H9 (cell line): ENCODE measurements around the gene TENM3. TPM values are rescaled to one million over a fixed set of nuclear protein-coding genes. Genes with fewer than 3 reads are reported as not detected.

ENCODE experiments used
- DNase-seq: peaks from one replicate; pipeline ENCODE4 v3.0.0-alpha.2; 2017
- H2AFZ ChIP-seq: one replicate; pipeline ENCODE4 v1.6.1; 2013; ENCODE audit warnings: mild to moderate bottlenecking, low read length, control low read depth, moderate library complexity
- H2AK5ac ChIP-seq: 2 replicates; pipeline ENCODE4 v1.6.1; 2013; ENCODE audit warnings: low read length, control low read depth, mixed read lengths; ENCODE audit not compliant: insufficient read length
- H2BK120ac ChIP-seq: one replicate; pipeline ENCODE4 v1.6.1; 2013; ENCODE audit warnings: low read depth, mild to moderate bottlenecking, low read length, control low read depth, inconsistent platforms; ENCODE audit not compliant: poor library complexity, severe bottlenecking
- H2BK12ac ChIP-seq: 2 replicates; pipeline ENCODE4 v1.6.1; 2013; ENCODE audit warnings: low read length, control low read depth, mixed read lengths, low read depth; ENCODE audit not compliant: insufficient read length
- H2BK15ac ChIP-seq: 2 replicates; pipeline ENCODE4 v1.6.1; 2013; ENCODE audit warnings: low read depth, low read length, control low read depth
- H2BK20ac ChIP-seq: one replicate; pipeline ENCODE4 v1.6.1; 2013; ENCODE audit warnings: low read depth, mild to moderate bottlenecking, low read length, control low read depth, inconsistent platforms; ENCODE audit not compliant: poor library complexity, severe bottlenecking
- H2BK5ac ChIP-seq: 2 replicates; pipeline ENCODE4 v1.6.1; 2013; ENCODE audit warnings: low read length, control low read depth, mixed read lengths; ENCODE audit not compliant: insufficient read length
- H3K14ac ChIP-seq: 2 replicates; pipeline ENCODE4 v1.6.1; 2013; ENCODE audit warnings: low read length, control low read depth; ENCODE audit not compliant: insufficient read depth
- H3K18ac ChIP-seq: 2 replicates; pipeline ENCODE4 v1.6.1; 2013; ENCODE audit warnings: low read depth, mild to moderate bottlenecking, mixed read lengths, low read length, control low read depth; ENCODE audit not compliant: insufficient read length
- H3K23ac ChIP-seq: 2 replicates; pipeline ENCODE4 v1.6.1; 2013; ENCODE audit warnings: low read length, control low read depth, mixed read lengths, low read depth; ENCODE audit not compliant: insufficient read length
- H3K23me2 ChIP-seq: 2 replicates; pipeline ENCODE4 v1.6.1; 2013; ENCODE audit warnings: low read depth, mild to moderate bottlenecking, mixed read lengths, low read length, control low read depth; ENCODE audit not compliant: insufficient read length, poor library complexity, severe bottlenecking
- H3K27ac ChIP-seq: 2 replicates; pipeline ENCODE4 v1.5.1; 2013; ENCODE audit warnings: low read length, control low read depth, mixed read lengths, low read depth; ENCODE audit not compliant: insufficient read length
- H3K27me3 ChIP-seq: 2 replicates; pipeline ENCODE4 v1.6.1; 2013; ENCODE audit warnings: low read length, control low read depth, inconsistent platforms; ENCODE audit not compliant: insufficient read depth
- H3K4ac ChIP-seq: 2 replicates; pipeline ENCODE4 v1.6.1; 2013; ENCODE audit warnings: low read depth, mild to moderate bottlenecking, control low read depth, inconsistent platforms, low read length, moderate library complexity
- H3K4me1 ChIP-seq: 2 replicates; pipeline ENCODE4 v1.6.1; 2013; ENCODE audit warnings: low read length, control low read depth, inconsistent platforms; ENCODE audit not compliant: insufficient read depth
- H3K4me2 ChIP-seq: 2 replicates; pipeline ENCODE4 v1.6.1; 2013; ENCODE audit warnings: low read length, control low read depth, mixed read lengths; ENCODE audit not compliant: insufficient read length, insufficient read depth
- H3K56ac ChIP-seq: 2 replicates; pipeline ENCODE4 v1.6.1; 2013; ENCODE audit warnings: low read depth, mild to moderate bottlenecking, mixed read lengths, low read length, control low read depth; ENCODE audit not compliant: insufficient read length
- H3K79me1 ChIP-seq: 2 replicates; pipeline ENCODE4 v1.6.1; 2013; ENCODE audit warnings: low read depth, mild to moderate bottlenecking, moderate library complexity, low read length, control low read depth, inconsistent platforms; ENCODE audit not compliant: insufficient read depth, poor library complexity, severe bottlenecking
- H3K79me2 ChIP-seq: 2 replicates; pipeline ENCODE4 v1.6.1; 2013; ENCODE audit warnings: low read length, control low read depth, inconsistent platforms; ENCODE audit not compliant: insufficient read depth
- H3K9ac ChIP-seq: 2 replicates; pipeline ENCODE4 v1.6.1; 2013; ENCODE audit warnings: low read length, control low read depth, mixed read lengths; ENCODE audit not compliant: insufficient read length; ENCODE audit errors: extremely low read depth
- H3K9me3 ChIP-seq: one replicate; pipeline ENCODE4 v1.6.1; 2013; ENCODE audit warnings: low read depth, low read length, inconsistent platforms; ENCODE audit not compliant: control insufficient read depth
- H3T11ph ChIP-seq: one replicate; pipeline ENCODE4 v1.6.1; 2013; ENCODE audit warnings: mild to moderate bottlenecking, low read length, control low read depth, inconsistent platforms
- H4K20me1 ChIP-seq: one replicate; pipeline ENCODE4 v1.6.1; 2013; ENCODE audit not compliant: control insufficient read depth, insufficient read length, insufficient read depth
- H4K5ac ChIP-seq: 2 replicates; pipeline ENCODE4 v1.6.1; 2013; ENCODE audit warnings: low read depth, mild to moderate bottlenecking, mixed read lengths, low read length, control low read depth; ENCODE audit not compliant: insufficient read length
- H4K8ac ChIP-seq: replicated peaks from 2 replicates; pipeline ENCODE4 v1.6.1; 2013; ENCODE audit warnings: low read length, control low read depth, mixed read lengths, low read depth; ENCODE audit not compliant: insufficient read length
- H4K91ac ChIP-seq: 2 replicates; pipeline ENCODE4 v1.6.1; 2013; ENCODE audit warnings: low read depth, mild to moderate bottlenecking, moderate library complexity, mixed read lengths, low read length, control low read depth; ENCODE audit not compliant: insufficient read length
- H3K27ac Mint-ChIP-seq, 3 experiments: 2 replicates in 2 of 3; 3 replicates in 1 of 3; pipeline ENCODE4 v1.8.0; 2020 to 2021; ENCODE audit warnings: mixed read lengths in 3 of 3, mild to moderate bottlenecking in 1 of 3, moderate library complexity in 1 of 3
- H3K27me3 Mint-ChIP-seq: 2 replicates; pipeline ENCODE4 v1.8.0; 2021; ENCODE audit warnings: low read depth, mild to moderate bottlenecking, moderate library complexity, mixed read lengths
- H3K36me3 Mint-ChIP-seq, 3 experiments: 2 replicates in 2 of 3; 3 replicates in 1 of 3; pipeline ENCODE4 v1.8.0; 2020 to 2021; ENCODE audit warnings: low read depth in 3 of 3, mixed read lengths in 3 of 3; ENCODE audit not compliant: insufficient read depth in 1 of 3
- H3K4me1 Mint-ChIP-seq, 2 experiments: 2 replicates each; pipeline ENCODE4 v1.8.0; 2020; ENCODE audit warnings: mixed read lengths in 2 of 2
- H3K4me3 Mint-ChIP-seq, 2 experiments: 2 replicates in 1 of 2; 3 replicates in 1 of 2; pipeline ENCODE4 v1.8.0; 2020 to 2021; ENCODE audit warnings: mild to moderate bottlenecking in 2 of 2, mixed read lengths in 2 of 2, moderate library complexity in 1 of 2
- H3K9me3 Mint-ChIP-seq, 2 experiments: 2 replicates in 1 of 2; 3 replicates in 1 of 2; pipeline ENCODE4 v1.8.0; 2020; ENCODE audit warnings: mild to moderate bottlenecking in 2 of 2, mixed read lengths in 2 of 2, moderate library complexity in 1 of 2
- WGBS: extraction: QIAGEN DNeasy Blood & Tissue Kit; methylation state at CpG from one replicate; pipeline ENCODE4 v1.1.7; 2013; ENCODE audit warnings: missing lambda C conversion rate, low lambda C conversion rate, mixed read lengths; ENCODE audit not compliant: insufficient read length; ENCODE audit errors: extremely low coverage; 5-methylcytosine and 5-hydroxymethylcytosine counted together
- total RNA-seq: library from RNA; stranded (reverse); gene quantifications from 2 replicates; pipeline ENCODE4 v1.2.1, GENCODE V29; 2021
- TF ChIP-seq, protein P1 (sequence below): fragments of 200-600 bp; sonication (generic); conservative IDR thresholded peaks from 3 replicates; pipeline ENCODE4 v1.8.0; 2021; ENCODE audit warnings: antibody characterized with exemption, mild to moderate bottlenecking

The TENM3 gene
- total RNA-seq, 1 experiment from 2014 or later, result 49.6 TPM

DNA sequence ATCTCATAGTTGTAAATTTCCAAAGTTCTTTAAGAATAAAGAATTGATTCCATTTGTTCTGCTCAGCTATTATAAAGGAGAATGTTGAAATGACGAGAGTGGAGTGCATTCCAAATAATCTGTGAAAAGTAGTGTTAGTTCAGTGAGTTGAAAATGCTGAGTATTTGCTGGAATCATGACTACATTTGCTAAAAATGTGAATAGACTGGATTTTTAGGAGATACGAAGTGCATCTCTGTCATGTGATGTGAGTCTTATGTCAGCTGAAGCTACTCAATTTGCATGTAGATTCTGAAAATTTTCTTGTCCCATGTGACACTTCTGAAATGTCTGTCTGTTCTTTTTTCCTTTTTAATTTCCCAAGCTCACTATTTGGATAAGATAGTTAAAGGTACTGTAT lies 468.0 kb downstream of the TENM3 start:
- no peak overlapping the region for H3K56ac ChIP-seq
- H3K9ac ChIP-seq, result no peak overlapping the region
- no peak overlapping the region for H3K23ac ChIP-seq
- Mint-ChIP-seq H3K9me3 (peaks cover 0 to 3% of the 10 kb centered on the region in 2 experiments; a peak in 1 of 5 replicates), H3K4me3 (no peak overlapping the region), H3K27me3 (no peaks in the 10 kb centered on the region), H3K27ac (no peak overlapping the region), H3K4me1 (peaks cover 12 to 23% of the 10 kb centered on the region in 2 experiments), H3K36me3 (peaks cover 10 to 20% (median 12%) of the 10 kb centered on the region in 3 experiments)
- no peak overlapping the region for H2BK120ac ChIP-seq
- H4K8ac ChIP-seq, result no peak overlapping the region
- no peaks in the 10 kb centered on the region for H4K20me1 ChIP-seq
- WGBS, result no CpG with 5 or more reads among the region's 2 CpGs
- no peaks in the 10 kb centered on the region for H3K9me3 ChIP-seq
- H3K79me1 ChIP-seq, result no peaks in the 10 kb centered on the region
- H2BK15ac ChIP-seq, result no peak overlapping the region
- H2BK20ac ChIP-seq, result no peak overlapping the region
- H3T11ph ChIP-seq, result no peak overlapping the region
- TF ChIP-seq, protein P1, sequence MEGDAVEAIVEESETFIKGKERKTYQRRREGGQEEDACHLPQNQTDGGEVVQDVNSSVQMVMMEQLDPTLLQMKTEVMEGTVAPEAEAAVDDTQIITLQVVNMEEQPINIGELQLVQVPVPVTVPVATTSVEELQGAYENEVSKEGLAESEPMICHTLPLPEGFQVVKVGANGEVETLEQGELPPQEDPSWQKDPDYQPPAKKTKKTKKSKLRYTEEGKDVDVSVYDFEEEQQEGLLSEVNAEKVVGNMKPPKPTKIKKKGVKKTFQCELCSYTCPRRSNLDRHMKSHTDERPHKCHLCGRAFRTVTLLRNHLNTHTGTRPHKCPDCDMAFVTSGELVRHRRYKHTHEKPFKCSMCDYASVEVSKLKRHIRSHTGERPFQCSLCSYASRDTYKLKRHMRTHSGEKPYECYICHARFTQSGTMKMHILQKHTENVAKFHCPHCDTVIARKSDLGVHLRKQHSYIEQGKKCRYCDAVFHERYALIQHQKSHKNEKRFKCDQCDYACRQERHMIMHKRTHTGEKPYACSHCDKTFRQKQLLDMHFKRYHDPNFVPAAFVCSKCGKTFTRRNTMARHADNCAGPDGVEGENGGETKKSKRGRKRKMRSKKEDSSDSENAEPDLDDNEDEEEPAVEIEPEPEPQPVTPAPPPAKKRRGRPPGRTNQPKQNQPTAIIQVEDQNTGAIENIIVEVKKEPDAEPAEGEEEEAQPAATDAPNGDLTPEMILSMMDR, result no peak
- no peak overlapping the region for H3K4ac ChIP-seq
- H3K79me2 ChIP-seq, result no peaks in the 10 kb centered on the region
- H3K23me2 ChIP-seq, result no peaks in the 10 kb centered on the region
- H4K91ac ChIP-seq, result no peak overlapping the region
- H3K4me2 ChIP-seq, result no peak overlapping the region
- no peak overlapping the region for H4K5ac ChIP-seq
- no peak for DNase-seq
- H2AFZ ChIP-seq, result no peak overlapping the region
- no peaks in the 10 kb centered on the region for H3K27me3 ChIP-seq
- no peak overlapping the region for H3K27ac ChIP-seq
- H2BK12ac ChIP-seq, result no peak overlapping the region
- peaks cover 10% of the 10 kb centered on the region for H3K4me1 ChIP-seq
- no peak overlapping the region for H3K18ac ChIP-seq
- H2AK5ac ChIP-seq, result no peak overlapping the region
- no peak overlapping the region for H2BK5ac ChIP-seq
- H3K14ac ChIP-seq, result no peak overlapping the region
